Large intestine (tissue), 12 donors: ENCODE results near the gene ME3. TPM values are rescaled to one million over a fixed set of nuclear protein-coding genes. Genes with fewer than 3 reads are reported as not detected.
A peak's percentile ranks its signal among the peaks of the same experiment; 100 is the strongest.

Experiments used
- DNase-seq, 2 donors: peaks; one replicate each; pipeline versions ENCODE4 v3.0.0 to v3.0.0-alpha.2; 2013
- H3K27ac ChIP-seq: one replicate; pipeline ENCODE4 v1.5.1; 2013; ENCODE audit warnings: low read length
- H3K27me3 ChIP-seq: 2 replicates; pipeline ENCODE4 v1.6.1; 2013; ENCODE audit warnings: low read length; ENCODE audit not compliant: control insufficient read depth, insufficient read depth
- H3K36me3 ChIP-seq: 2 replicates; pipeline ENCODE4 v1.6.1; 2013; ENCODE audit warnings: low read length; ENCODE audit not compliant: control insufficient read depth, insufficient read depth
- H3K4me1 ChIP-seq: one replicate; pipeline ENCODE4 v1.6.1; 2013; ENCODE audit warnings: low read length; ENCODE audit not compliant: control insufficient read depth, insufficient read depth
- H3K4me3 ChIP-seq: one replicate; pipeline ENCODE4 v1.5.1; 2013; ENCODE audit warnings: low read length
- H3K9me3 ChIP-seq: one replicate; pipeline ENCODE4 v1.6.1; 2013; ENCODE audit warnings: mild to moderate bottlenecking, low read depth, low read length, moderate library complexity; ENCODE audit not compliant: control insufficient read depth
- WGBS: methylation state at CpG from one replicate; pipeline ENCODE4 v1.1.5; 2013; ENCODE audit warnings: low lambda C conversion rate; ENCODE audit not compliant: insufficient coverage; 5-methylcytosine and 5-hydroxymethylcytosine counted together
- long read RNA-seq, 11 donors: transcript quantifications; one replicate each; lab custom pipeline, GENCODE V29; 2026
- polyA plus RNA-seq: library from polyadenylated mRNA; unstranded; fragments of 120-200 nt; gene quantifications from one replicate; pipeline ENCODE4 v1.2.1, GENCODE V29; 2013

ME3 gene
- 25.0 TPM for polyA plus RNA-seq
- long read RNA-seq, donor 1, partial matches to known transcripts: 0 of 3 reads
- long read RNA-seq, donor 1, other reads (novel, unspliced or antisense): 0 of 3 reads
- long read RNA-seq, donor 2: 0 reads
- long read RNA-seq, donor 3: 0 reads
- long read RNA-seq, donor 4: 0 reads
- long read RNA-seq, donor 5, partial matches to known transcripts: 0 of 1 reads
- long read RNA-seq, donor 5, other reads (novel, unspliced or antisense): 0 of 1 reads
- long read RNA-seq, donor 6, partial matches to known transcripts: 0 of 3 reads
- long read RNA-seq, donor 6, other reads (novel, unspliced or antisense): 0 of 3 reads
- long read RNA-seq, donor 7: 0 reads
- long read RNA-seq, donor 8, partial matches to known transcripts: 5 of 5 reads
- long read RNA-seq, donor 8, other reads (novel, unspliced or antisense): 0 of 5 reads
- long read RNA-seq, donor 9: 0 reads
- long read RNA-seq, donor 10, partial matches to known transcripts: 0 of 1 reads
- long read RNA-seq, donor 10, other reads (novel, unspliced or antisense): 0 of 1 reads
- long read RNA-seq, donor 11, partial matches to known transcripts: 0 of 3 reads
- long read RNA-seq, donor 11, other reads (novel, unspliced or antisense): 0 of 3 reads

DNA sequence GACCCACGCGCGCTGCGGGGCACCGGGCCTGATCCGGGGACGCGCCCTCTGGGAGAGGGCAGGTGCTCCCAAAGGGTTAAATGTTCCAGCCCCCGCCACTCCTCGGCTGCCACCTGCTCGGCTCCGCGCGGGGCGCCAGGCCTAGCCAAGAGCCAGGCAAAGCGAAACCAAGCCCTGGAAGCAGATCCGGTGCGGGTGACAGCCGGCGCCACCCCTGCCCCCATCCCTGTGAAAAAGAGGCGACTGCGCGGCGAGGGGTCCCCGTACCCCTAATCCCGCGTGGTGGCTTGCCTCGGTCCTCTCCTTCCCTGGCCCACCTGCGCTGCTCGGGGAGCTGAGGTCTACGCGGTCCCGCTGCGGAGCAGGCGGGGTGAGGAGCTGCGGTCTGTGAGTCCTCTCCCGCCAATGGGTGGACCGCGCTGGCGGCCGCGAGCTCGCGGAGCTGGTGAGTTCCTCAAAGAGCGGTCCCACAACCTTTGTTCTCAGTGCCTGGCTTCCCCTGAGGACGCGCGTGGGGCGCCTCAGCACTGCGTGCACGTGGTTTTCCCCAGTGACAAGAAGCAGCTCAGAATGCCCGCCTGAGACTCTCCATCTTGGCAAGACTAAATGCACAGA lies at the start of gene ME3:
Gene ME3, minus strand, starts transcription at position 610 of the 615 bp plus-strand sequence.
- peak; percentile 59 to 91 for DNase-seq
- Histone ChIP-seq H3K9me3 (no peaks in the 10 kb centered on the region), H3K36me3 (no peaks in the 10 kb centered on the region), H3K4me1 (no peaks in the 10 kb centered on the region), H3K27me3 (no peaks in the 10 kb centered on the region), H3K4me3 (peak within 1 kb of the TSS; percentile 87), H3K27ac (peak within 1 kb of the TSS; percentile 76)
- WGBS: no CpG with 5 or more reads among the region's 52 CpGs

DNA sequence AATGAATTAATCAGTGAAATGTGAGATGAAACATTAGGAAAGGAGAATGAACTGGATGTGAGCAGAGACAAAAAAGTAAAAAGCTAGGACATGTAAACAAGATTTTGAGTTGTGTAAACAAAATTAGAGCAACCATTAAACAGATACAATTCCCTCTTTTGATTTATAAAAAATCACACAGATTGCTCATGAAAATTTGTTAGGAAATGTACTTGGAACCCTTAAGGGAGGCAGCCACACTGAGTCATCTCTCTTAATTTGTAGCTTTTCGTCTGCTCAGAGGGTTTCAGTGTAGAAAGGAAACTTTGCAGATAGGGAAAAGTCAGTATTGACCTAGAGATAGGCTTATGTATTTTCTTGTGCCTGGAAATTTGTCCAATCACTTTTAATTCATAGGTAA lies 49.6 kb upstream of the ME3 start:
- Histone ChIP-seq H3K27ac (no peak overlapping the region), H3K4me1 (no peaks in the 10 kb centered on the region), H3K9me3 (peaks cover 7% of the 10 kb centered on the region), H3K4me3 (no peak overlapping the region), H3K27me3 (no peaks in the 10 kb centered on the region), H3K36me3 (no peaks in the 10 kb centered on the region)
- DNase-seq: no peak
- no CpG with 5 or more reads among the region's 1 CpG for WGBS

DNA sequence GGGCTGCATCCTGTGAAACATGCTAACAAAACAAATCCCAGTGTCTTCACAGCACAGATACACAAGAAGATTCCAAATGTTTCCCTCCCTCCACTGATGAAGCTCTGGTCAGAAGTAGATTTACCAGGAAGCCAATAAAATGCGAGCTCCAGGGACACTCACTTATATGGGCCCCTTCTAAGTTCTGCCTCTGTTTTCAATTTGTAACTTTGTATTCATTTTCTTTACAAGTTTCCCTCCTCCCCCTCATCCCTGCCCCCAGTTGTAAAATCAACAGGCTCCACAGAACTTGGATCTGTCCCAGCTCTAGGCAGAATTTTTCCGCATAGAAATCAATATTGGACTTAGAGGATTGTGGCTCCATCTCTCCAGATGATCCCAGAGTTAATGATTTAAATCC lies 48.1 kb upstream of the ME3 start:
- H3K27me3 ChIP-seq: no peaks in the 10 kb centered on the region
- peaks cover 7% of the 10 kb centered on the region for H3K9me3 ChIP-seq
- WGBS: 100% methylated on average over 1 of the region's 2 CpGs
- H3K36me3 ChIP-seq: no peaks in the 10 kb centered on the region
- DNase-seq: no peak
- H3K4me3 ChIP-seq: no peak overlapping the region
- no peak overlapping the region for H3K27ac ChIP-seq
- H3K4me1 ChIP-seq: no peaks in the 10 kb centered on the region

DNA sequence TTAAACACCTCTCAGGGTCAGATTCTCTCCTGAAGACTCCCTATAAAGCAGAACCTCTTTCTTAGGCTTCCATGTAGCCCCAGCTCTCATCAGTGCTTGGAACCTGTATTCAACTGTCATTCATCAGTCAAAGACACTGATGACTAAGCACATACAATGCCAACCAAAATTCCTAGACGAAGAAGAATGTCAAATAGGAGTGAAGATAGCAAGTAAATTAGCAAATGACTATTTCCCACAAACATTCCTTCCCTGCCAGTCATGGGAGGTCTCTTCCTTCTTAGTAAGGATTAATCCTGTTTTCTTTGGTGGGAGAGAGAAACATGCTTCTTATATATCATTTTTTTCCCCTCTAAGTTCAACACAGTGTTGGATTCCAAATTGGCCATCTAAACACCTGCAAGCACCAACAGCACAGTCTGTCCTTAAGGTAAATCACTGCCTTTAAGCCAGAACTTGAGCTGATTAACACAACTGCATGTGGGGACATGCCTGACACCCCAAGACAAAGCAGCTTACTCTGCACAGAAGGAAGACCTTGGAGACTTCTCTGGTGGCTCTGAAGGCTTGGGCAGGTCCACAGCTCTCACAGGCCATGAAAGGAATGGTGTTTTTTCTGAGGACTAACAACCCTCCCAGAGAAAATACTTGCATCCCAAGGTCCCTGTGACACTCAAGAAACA lies 47.5 kb upstream of the ME3 start:
- no peak overlapping the region for H3K4me3 ChIP-seq
- WGBS: no CpG with 5 or more reads among the region's 1 CpG
- no peak overlapping the region for H3K27ac ChIP-seq
- no peaks in the 10 kb centered on the region for H3K4me1 ChIP-seq
- H3K27me3 ChIP-seq: no peaks in the 10 kb centered on the region
- H3K36me3 ChIP-seq: no peaks in the 10 kb centered on the region
- no peak for DNase-seq
- peaks cover 7% of the 10 kb centered on the region for H3K9me3 ChIP-seq

DNA sequence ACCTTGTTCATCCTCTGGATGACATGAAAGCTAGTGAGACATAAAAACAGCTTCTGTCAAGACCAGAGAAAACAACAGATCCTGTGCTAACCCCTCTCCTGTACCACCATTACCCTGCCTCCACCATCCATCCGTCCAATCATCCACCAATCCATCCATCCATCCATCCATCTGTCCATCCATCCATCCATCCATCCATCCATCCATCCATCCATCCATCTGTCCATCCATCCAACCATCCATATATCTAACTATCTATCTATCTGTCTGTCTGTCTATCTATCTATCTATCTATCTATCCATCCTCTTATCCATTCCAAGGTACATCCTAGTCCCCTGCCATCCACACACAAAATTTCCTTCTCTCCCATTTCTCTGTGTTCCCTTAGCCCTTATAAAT lies 46.6 kb upstream of the ME3 start:
- Histone ChIP-seq H3K9me3 (peaks cover 7% of the 10 kb centered on the region), H3K4me3 (no peak overlapping the region), H3K27ac (no peak overlapping the region), H3K27me3 (no peaks in the 10 kb centered on the region), H3K4me1 (no peaks in the 10 kb centered on the region), H3K36me3 (no peaks in the 10 kb centered on the region)
- no peak for DNase-seq
- WGBS: no CpG with 5 or more reads among the region's 1 CpG

GRCh38 chr11:86718521-86718920 lies 46.1 kb upstream of the ME3 start:
- no peak overlapping the region for H3K27ac ChIP-seq
- H3K4me1 ChIP-seq: no peaks in the 10 kb centered on the region
- DNase-seq: no peak
- H3K9me3 ChIP-seq: peaks cover 7% of the 10 kb centered on the region
- H3K4me3 ChIP-seq: no peak overlapping the region
- no peaks in the 10 kb centered on the region for H3K27me3 ChIP-seq
- no CpG with 5 or more reads among the region's 1 CpG for WGBS
- H3K36me3 ChIP-seq: no peaks in the 10 kb centered on the region

DNA sequence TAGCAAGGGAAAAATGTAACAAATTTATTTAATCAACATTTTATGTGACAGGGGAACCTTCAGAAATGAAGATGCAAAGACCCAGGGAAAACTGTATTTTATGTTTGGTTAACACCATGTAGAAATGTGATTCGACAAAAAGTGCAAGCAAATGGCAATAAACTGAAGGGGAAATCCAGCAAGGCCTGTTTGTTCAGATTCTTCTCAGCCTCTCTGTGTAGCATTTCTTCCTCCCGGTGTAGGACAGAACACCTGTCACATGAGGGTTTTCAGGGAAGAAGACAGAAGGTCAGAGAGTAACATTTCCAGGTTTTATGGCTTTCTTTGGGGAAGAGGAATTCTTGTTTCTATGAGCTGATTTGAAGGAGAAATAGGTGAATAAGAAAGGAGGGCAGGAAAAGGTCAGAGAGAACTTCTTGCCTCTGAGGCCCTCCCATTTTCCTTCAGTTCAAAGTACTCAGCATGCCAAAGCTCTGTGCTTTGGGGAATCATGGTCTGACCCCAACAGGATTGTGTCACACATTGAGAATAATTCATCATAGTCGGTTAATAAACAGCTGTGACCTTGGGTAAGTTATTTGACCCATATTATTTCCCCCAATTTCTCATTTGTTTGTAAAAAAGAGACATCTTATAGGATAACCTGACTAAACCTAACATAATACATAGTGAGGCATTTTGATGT lies 45.5 kb upstream of the ME3 start:
- WGBS: no CpG with 5 or more reads among the region's 3 CpGs
- Histone ChIP-seq H3K4me1 (no peaks in the 10 kb centered on the region), H3K4me3 (no peak overlapping the region), H3K9me3 (peaks cover 4% of the 10 kb centered on the region), H3K27ac (no peak overlapping the region), H3K36me3 (no peaks in the 10 kb centered on the region), H3K27me3 (no peaks in the 10 kb centered on the region)
- DNase-seq: peak; percentile 28 to 58

DNA sequence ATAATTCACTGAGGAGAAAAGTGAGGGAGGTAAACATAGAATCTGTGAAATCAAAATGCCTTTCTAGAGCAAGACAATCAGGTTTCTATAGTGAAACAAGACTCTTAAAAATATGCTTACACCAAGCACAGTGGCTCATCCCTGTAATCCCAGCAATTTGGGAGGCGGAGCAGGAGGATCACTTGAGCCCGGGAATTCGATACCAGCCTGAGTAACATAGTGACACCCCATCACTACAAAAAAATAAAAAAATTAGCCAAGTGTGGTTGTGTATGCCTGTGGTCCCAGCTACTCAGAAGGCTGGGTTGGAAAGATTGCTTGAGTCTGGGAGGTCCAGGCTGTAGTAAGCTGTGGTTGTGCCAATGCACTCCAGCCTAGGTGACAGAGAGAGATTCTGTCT lies 43.2 kb upstream of the ME3 start:
- Histone ChIP-seq H3K36me3 (no peaks in the 10 kb centered on the region), H3K4me1 (no peaks in the 10 kb centered on the region), H3K27ac (no peak overlapping the region), H3K27me3 (no peaks in the 10 kb centered on the region), H3K4me3 (no peak overlapping the region), H3K9me3 (no peaks in the 10 kb centered on the region)
- WGBS: no CpG with 5 or more reads among the region's 3 CpGs
- DNase-seq: no peak

GRCh38 chr11:86713552-86713951 lies 41.1 kb upstream of the ME3 start:
- no peaks in the 10 kb centered on the region for H3K4me1 ChIP-seq
- no peaks in the 10 kb centered on the region for H3K27me3 ChIP-seq
- H3K4me3 ChIP-seq: no peak overlapping the region
- no peak for DNase-seq
- H3K27ac ChIP-seq: no peak overlapping the region
- no peaks in the 10 kb centered on the region for H3K9me3 ChIP-seq
- no peaks in the 10 kb centered on the region for H3K36me3 ChIP-seq
- 100% methylated on average over 1 of the region's 5 CpGs for WGBS

DNA sequence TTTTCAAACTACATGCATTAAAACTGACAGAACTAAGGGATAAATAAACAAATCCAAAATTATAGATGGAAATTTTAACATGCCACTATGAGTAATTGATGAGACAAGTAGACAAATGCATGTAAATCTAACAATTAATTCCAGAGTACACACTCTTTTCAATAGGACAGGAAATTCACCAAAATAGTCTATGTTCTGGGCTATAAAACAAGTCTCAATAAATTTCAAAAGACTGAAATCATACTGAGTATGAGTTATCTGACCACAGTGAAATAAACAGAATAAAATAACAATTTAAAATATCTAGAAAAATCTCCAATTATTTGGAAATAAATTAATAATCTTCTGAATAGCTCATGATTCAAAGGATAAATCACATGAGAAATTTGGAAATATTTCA lies 38.5 kb upstream of the ME3 start:
- Histone ChIP-seq H3K27ac (no peak overlapping the region), H3K4me3 (no peak overlapping the region), H3K4me1 (no peaks in the 10 kb centered on the region), H3K27me3 (no peaks in the 10 kb centered on the region), H3K36me3 (no peaks in the 10 kb centered on the region), H3K9me3 (no peaks in the 10 kb centered on the region)
- no peak for DNase-seq
